ENCODE measurements around the gene AP1S3. TPM values are rescaled to one million over a fixed set of nuclear protein-coding genes. Genes with fewer than 3 reads are reported as not detected.

The AP1S3 gene
- total and polyA plus RNA-seq, 4 donors: 4.6 to 14.2 (median 6.5) TPM

GRCh38 chr2:223865124-223865523 lies 27.7 kb upstream of the AP1S3 start:
- H3K36me3 ChIP-seq (ENCODE audit: control insufficient read depth in 4 of 4, insufficient read depth in 4 of 4, low read length in 4 of 4): peaks cover 0 to 5% (median under 1%) of the 10 kb centered on the region in 4 donors
- no peak overlapping the region for H3K4me3 ChIP-seq
- no peaks in the 10 kb centered on the region for H3K9me3 ChIP-seq (ENCODE audit: control insufficient read depth in 4 of 4, insufficient read depth in 3 of 4, low read length in 3 of 4)
- 62 to 77% methylated on average over 4 of the region's 4 CpGs for WGBS, 2 donors
- H3K27me3 ChIP-seq (ENCODE audit: control insufficient read depth in 3 of 3, insufficient read depth in 3 of 3, low read length in 2 of 3): no peaks in the 10 kb centered on the region
- ATAC-seq (ENCODE audit: insufficient read depth, low FRiP score): no peak
- no peaks in the 10 kb centered on the region for H3K4me1 ChIP-seq (ENCODE audit: control insufficient read depth in 5 of 5, insufficient read depth in 5 of 5, low read length in 5 of 5)
- no peak for DNase-seq
- H3K9ac ChIP-seq (ENCODE audit: insufficient read depth in 1 of 2, low read length in 2 of 2): no peak overlapping the region
- no peak overlapping the region for H3K27ac ChIP-seq (ENCODE audit: low read depth in 1 of 2, low read length in 1 of 2)
- TF ChIP-seq, protein P1, sequence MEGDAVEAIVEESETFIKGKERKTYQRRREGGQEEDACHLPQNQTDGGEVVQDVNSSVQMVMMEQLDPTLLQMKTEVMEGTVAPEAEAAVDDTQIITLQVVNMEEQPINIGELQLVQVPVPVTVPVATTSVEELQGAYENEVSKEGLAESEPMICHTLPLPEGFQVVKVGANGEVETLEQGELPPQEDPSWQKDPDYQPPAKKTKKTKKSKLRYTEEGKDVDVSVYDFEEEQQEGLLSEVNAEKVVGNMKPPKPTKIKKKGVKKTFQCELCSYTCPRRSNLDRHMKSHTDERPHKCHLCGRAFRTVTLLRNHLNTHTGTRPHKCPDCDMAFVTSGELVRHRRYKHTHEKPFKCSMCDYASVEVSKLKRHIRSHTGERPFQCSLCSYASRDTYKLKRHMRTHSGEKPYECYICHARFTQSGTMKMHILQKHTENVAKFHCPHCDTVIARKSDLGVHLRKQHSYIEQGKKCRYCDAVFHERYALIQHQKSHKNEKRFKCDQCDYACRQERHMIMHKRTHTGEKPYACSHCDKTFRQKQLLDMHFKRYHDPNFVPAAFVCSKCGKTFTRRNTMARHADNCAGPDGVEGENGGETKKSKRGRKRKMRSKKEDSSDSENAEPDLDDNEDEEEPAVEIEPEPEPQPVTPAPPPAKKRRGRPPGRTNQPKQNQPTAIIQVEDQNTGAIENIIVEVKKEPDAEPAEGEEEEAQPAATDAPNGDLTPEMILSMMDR (IDR thresholded peaks at IDR 0.05; ENCODE audit: control extremely low read depth, extremely low read depth): no peak

- Histone ChIP-seq H3K4me1 (ENCODE audit: control insufficient read depth in 5 of 5, insufficient read depth in 5 of 5, low read length in 5 of 5) (no peaks in the 10 kb centered on the region), H3K4me3 (no peak overlapping the region), H3K9me3 (ENCODE audit: control insufficient read depth in 4 of 4, insufficient read depth in 3 of 4, low read length in 3 of 4) (no peaks in the 10 kb centered on the region), H3K27ac (ENCODE audit: low read depth in 1 of 2, low read length in 1 of 2) (no peak overlapping the region), H3K27me3 (ENCODE audit: control insufficient read depth in 3 of 3, insufficient read depth in 3 of 3, low read length in 2 of 3) (no peaks in the 10 kb centered on the region), H3K9ac (ENCODE audit: insufficient read depth in 1 of 2, low read length in 2 of 2) (no peak overlapping the region), H3K36me3 (ENCODE audit: control insufficient read depth in 4 of 4, insufficient read depth in 4 of 4, low read length in 4 of 4) (peaks cover 0 to 5% (median 0%) of the 10 kb centered on the region in 4 donors)
- DNase-seq (peak in 1 of 3 donors; percentile 21), ATAC-seq (ENCODE audit: insufficient read depth, low FRiP score) (no peak)
- 61 to 74% methylated on average over 2 of the region's 2 CpGs for WGBS, 2 donors
- TF ChIP-seq, protein P1 (IDR thresholded peaks at IDR 0.05; ENCODE audit: control extremely low read depth, extremely low read depth): no peak
Observed at GRCh38 chr2:223863491-223863890, 26.1 kb upstream of the AP1S3 start.

DNA sequence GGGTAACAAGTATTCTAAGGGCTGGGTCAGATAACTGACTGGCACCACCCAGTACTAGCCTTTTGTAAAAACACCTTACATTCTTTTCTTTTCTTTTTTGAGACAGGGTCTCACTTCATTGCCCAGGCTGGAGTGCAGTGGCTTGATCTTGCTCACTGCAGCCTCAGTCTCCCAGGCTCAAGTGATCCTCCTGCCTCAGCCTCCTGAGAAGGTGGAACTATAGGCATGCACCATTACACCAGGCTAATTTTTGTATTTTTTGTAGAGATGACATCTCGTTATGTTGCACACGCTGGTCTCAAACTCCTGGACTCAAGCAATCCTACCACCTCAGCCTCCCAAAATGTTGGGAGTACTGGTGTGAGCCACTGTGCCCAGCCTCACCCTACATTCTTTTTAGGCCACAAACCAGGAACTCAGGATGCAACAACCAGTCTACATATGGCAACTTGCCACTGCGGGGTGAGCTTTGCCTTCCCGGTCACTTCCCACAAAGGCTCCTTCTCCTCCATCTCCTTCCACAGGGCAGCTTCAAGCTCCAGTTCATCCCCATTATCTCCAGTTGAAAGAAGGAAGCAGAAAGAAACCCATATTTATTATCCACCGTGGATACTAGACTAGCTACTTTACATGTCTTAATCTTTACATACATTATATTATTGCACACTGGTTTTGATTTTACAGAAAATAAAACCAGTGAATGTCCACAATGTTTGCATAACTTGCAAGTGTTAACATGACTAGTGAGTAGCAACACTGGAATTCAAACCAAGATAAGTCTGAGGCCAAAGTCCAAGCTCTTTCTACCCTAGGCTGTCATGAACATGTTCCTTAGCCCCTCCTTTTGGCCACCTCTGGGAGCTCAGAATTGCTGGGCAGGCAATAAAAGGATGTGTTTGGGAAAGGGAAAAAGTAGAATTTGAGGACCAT lies 23.7 kb upstream of the AP1S3 start:
- H3K9ac ChIP-seq (ENCODE audit: insufficient read depth in 1 of 2, low read length in 2 of 2): no peak overlapping the region
- H3K4me3 ChIP-seq: no peak overlapping the region
- H3K27me3 ChIP-seq (ENCODE audit: control insufficient read depth in 3 of 3, insufficient read depth in 3 of 3, low read length in 2 of 3): no peaks in the 10 kb centered on the region
- DNase-seq: no peak
- peaks cover 0 to 2% (median 0%) of the 10 kb centered on the region in 5 donors for H3K4me1 ChIP-seq (ENCODE audit: control insufficient read depth in 5 of 5, insufficient read depth in 5 of 5, low read length in 5 of 5)
- TF ChIP-seq, protein P1 (IDR thresholded peaks at IDR 0.05; ENCODE audit: control extremely low read depth, extremely low read depth): no peak
- H3K27ac ChIP-seq (ENCODE audit: low read depth in 1 of 2, low read length in 1 of 2): peak overlapping the region in 1 of 2 donors; percentile 24
- WGBS, 2 donors: 75 to 76% methylated on average over 5 of the region's 5 CpGs
- H3K36me3 ChIP-seq (ENCODE audit: control insufficient read depth in 4 of 4, insufficient read depth in 4 of 4, low read length in 4 of 4): peaks cover 0 to 1% (median 0%) of the 10 kb centered on the region in 4 donors
- no peaks in the 10 kb centered on the region for H3K9me3 ChIP-seq (ENCODE audit: control insufficient read depth in 4 of 4, insufficient read depth in 3 of 4, low read length in 3 of 4)
- peak; percentile 47 for ATAC-seq (ENCODE audit: insufficient read depth, low FRiP score)

Measured in lung (tissue), 12 donors.